Mesendoderm (in vitro differentiated cells): ENCODE measurements around the gene CHD8.
A peak's percentile ranks its signal among the peaks of the same experiment; 100 is the strongest.

ENCODE experiments used
- DNase-seq: peaks from one replicate; pipeline ENCODE4 v3.0.0; 2013
- H2AK5ac ChIP-seq: 2 replicates; pipeline ENCODE4 v1.6.1; 2013; ENCODE audit warnings: low read length, inconsistent platforms
- H2BK120ac ChIP-seq: 2 replicates; pipeline ENCODE4 v1.6.1; 2013; ENCODE audit warnings: low read depth, mild to moderate bottlenecking, low read length, moderate library complexity, mixed read lengths
- H2BK15ac ChIP-seq: replicated peaks from 2 replicates; pipeline ENCODE4 v1.6.1; 2013; ENCODE audit warnings: low read depth, mild to moderate bottlenecking, moderate library complexity
- H2BK5ac ChIP-seq: 2 replicates; pipeline ENCODE4 v1.6.1; 2013; ENCODE audit warnings: low read length, inconsistent platforms
- H3K18ac ChIP-seq: 2 replicates; pipeline ENCODE4 v1.6.1; 2013; ENCODE audit warnings: mild to moderate bottlenecking, low read length, mixed read lengths
- H3K23ac ChIP-seq: one replicate; pipeline ENCODE4 v1.6.1; 2013; ENCODE audit warnings: low read length
- H3K27ac ChIP-seq: 2 replicates; pipeline ENCODE4 v1.5.1; 2013; ENCODE audit warnings: low read depth, mild to moderate bottlenecking, inconsistent platforms, low read length, moderate library complexity
- H3K27me3 ChIP-seq: 2 replicates; pipeline ENCODE4 v1.6.1; 2013; ENCODE audit warnings: low read length, control low read depth, mild to moderate bottlenecking, inconsistent platforms; ENCODE audit not compliant: insufficient read depth, poor library complexity
- H3K36me3 ChIP-seq: 2 replicates; pipeline ENCODE4 v1.6.1; 2013; ENCODE audit warnings: low read length, inconsistent platforms; ENCODE audit not compliant: control insufficient read depth, insufficient read depth
- H3K4ac ChIP-seq: one replicate; pipeline ENCODE4 v1.6.1; 2013; ENCODE audit warnings: low read depth, mild to moderate bottlenecking, low read length, moderate library complexity
- H3K4me1 ChIP-seq: 2 replicates; pipeline ENCODE4 v1.6.1; 2013; ENCODE audit warnings: low read depth, low read length, inconsistent platforms; ENCODE audit not compliant: control insufficient read depth
- H3K4me2 ChIP-seq: 2 replicates; pipeline ENCODE4 v1.6.1; 2013; ENCODE audit warnings: low read length
- H3K4me3 ChIP-seq: 2 replicates; pipeline ENCODE4 v1.5.1; 2013; ENCODE audit warnings: mild to moderate bottlenecking, low read length
- H3K56ac ChIP-seq: one replicate; pipeline ENCODE4 v1.6.1; 2013; ENCODE audit warnings: low read length
- H3K79me1 ChIP-seq: 2 replicates; pipeline ENCODE4 v1.6.1; 2013; ENCODE audit warnings: low read length, inconsistent platforms
- H3K79me2 ChIP-seq: 2 replicates; pipeline ENCODE4 v1.6.1; 2013; ENCODE audit warnings: mild to moderate bottlenecking, low read length; ENCODE audit not compliant: control insufficient read depth, insufficient read depth
- H3K9ac ChIP-seq: 2 replicates; pipeline ENCODE4 v1.6.1; 2013; ENCODE audit warnings: low read length, inconsistent platforms
- H4K5ac ChIP-seq: one replicate; pipeline ENCODE4 v1.6.1; 2013; ENCODE audit warnings: low read length
- H4K8ac ChIP-seq: one replicate; pipeline ENCODE4 v1.6.1; 2013; ENCODE audit warnings: low read depth, mild to moderate bottlenecking, control low read depth, low read length, moderate library complexity
- WGBS: extraction: QIAGEN DNeasy Blood & Tissue Kit; methylation state at CpG from one replicate; pipeline ENCODE4 v1.1.7; 2013; ENCODE audit warnings: low lambda C conversion rate, missing lambda C conversion rate; ENCODE audit not compliant: insufficient coverage; ENCODE audit errors: extremely low coverage; 5-methylcytosine and 5-hydroxymethylcytosine counted together

CHD8 gene

DNA sequence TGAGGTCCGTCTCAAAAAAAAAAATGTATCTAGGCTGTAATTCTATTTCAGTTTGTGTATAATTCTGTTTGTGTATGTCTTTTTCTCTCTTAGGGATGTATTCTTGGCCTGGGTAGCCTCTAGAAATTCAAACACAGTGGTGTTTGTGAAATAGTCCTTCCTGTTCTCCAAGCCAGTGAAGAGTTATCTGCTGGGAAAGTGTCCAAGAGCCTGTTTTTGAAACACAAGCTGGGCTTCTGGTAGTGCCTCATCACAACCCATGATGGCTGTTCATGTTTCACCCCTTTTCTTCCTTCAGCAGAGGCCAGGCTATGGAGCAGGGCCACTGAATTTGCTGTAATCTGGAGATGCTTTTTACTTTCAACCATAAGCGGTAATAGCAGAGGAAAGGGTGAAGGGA is 40.5 kb upstream of the CHD8 start:
- Histone ChIP-seq H3K23ac (no peak overlapping the region), H3K4me2 (no peak overlapping the region), H3K56ac (no peak overlapping the region), H3K36me3 (peaks cover 17% of the 10 kb centered on the region), H3K79me2 (no peaks in the 10 kb centered on the region), H2AK5ac (no peak overlapping the region), H3K4me1 (no peaks in the 10 kb centered on the region), H3K18ac (no peak overlapping the region), H3K4me3 (no peak overlapping the region), H2BK15ac (no peak overlapping the region), H2BK5ac (no peak overlapping the region), H4K5ac (no peak overlapping the region), H3K79me1 (no peaks in the 10 kb centered on the region), H3K27ac (no peak overlapping the region), H4K8ac (no peak overlapping the region), H3K9ac (no peak overlapping the region), H3K27me3 (no peaks in the 10 kb centered on the region), H3K4ac (no peak overlapping the region), H2BK120ac (no peak overlapping the region)
- no CpG with 5 or more reads among the region's 2 CpGs for WGBS
- DNase-seq, result no peak

DNA sequence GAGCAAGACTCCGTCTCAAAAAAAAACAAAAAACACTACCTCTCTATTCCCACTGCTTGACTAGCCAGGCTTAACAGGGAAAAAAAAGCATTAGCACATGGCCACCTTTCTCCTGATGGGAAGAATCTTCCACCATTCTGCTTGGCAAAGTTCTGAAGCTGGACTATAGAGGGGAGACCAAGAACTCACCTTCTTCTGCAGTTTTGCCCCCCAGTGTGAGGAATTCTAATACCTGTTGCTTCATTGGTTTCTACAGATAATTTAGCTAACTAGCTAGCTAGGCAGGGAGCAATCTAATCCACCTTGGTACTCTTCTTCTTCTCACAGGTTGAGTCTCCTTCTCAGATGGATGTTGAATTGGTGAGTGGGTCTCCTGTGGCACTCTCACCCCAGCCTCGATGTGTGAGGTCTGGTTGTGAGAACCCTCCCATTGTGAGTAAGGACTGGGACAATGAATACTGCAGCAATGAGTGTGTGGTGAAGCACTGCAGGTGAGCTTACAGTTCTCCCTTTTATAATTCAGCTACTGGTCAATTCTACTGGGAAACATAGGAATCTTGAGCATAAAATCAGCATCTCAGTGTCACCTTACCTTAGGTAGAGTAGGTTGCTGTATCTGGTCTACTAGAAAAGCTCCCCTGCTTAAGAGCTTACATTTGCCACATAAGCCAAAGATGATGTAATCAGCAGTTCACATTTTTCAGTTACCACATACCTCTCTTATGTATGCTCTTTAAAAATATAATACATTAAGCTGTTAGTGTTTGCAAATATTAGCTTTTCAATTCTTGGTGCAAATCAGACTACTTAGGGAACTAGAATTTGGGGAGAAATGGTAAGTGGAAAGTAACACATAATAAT is 39.2 kb upstream of the CHD8 start:
- Histone ChIP-seq H3K4me2 (no peak overlapping the region), H3K79me2 (no peaks in the 10 kb centered on the region), H3K79me1 (no peaks in the 10 kb centered on the region), H3K23ac (no peak overlapping the region), H2AK5ac (no peak overlapping the region), H3K36me3 (peaks cover 13% of the 10 kb centered on the region), H3K4me1 (no peaks in the 10 kb centered on the region), H3K4ac (no peak overlapping the region), H3K4me3 (no peak overlapping the region), H2BK5ac (no peak overlapping the region), H4K8ac (no peak overlapping the region), H2BK15ac (no peak overlapping the region), H2BK120ac (no peak overlapping the region), H3K27me3 (no peaks in the 10 kb centered on the region), H4K5ac (no peak overlapping the region), H3K27ac (no peak overlapping the region), H3K18ac (no peak overlapping the region), H3K9ac (no peak overlapping the region), H3K56ac (no peak overlapping the region)
- DNase-seq, result peak; percentile 61
- no CpG with 5 or more reads among the region's 2 CpGs for WGBS

DNA sequence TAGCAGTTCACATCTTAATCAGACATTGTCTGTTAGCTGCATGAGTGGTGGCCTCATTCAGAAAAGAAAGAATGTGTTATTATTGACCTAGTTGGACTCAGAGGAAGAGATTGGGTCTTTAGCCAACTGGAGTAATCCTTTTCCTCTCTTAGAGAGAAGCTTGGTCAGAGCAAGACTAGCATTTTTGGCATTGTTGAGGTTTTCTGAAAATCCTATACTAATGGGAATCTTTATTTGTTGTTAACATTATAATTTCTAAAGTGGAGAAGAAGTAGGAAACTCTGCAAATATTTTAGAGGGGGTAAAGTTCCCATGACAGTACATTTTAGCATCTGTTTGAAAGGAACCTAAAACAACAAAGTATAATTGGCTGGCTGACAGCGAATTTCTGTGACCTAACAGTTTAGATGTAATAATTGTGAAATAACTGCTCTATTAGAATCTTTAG is 30.7 kb upstream of the CHD8 start:
- Histone ChIP-seq H2AK5ac (no peak overlapping the region), H2BK15ac (no peak overlapping the region), H3K4me2 (no peak overlapping the region), H4K5ac (no peak overlapping the region), H3K36me3 (no peaks in the 10 kb centered on the region), H4K8ac (no peak overlapping the region), H2BK120ac (no peak overlapping the region), H3K27me3 (no peaks in the 10 kb centered on the region), H3K27ac (no peak overlapping the region), H3K9ac (no peak overlapping the region), H3K79me1 (no peaks in the 10 kb centered on the region), H3K4ac (no peak overlapping the region), H2BK5ac (no peak overlapping the region), H3K79me2 (no peaks in the 10 kb centered on the region), H3K4me3 (no peak overlapping the region), H3K18ac (no peak overlapping the region), H3K56ac (no peak overlapping the region), H3K23ac (no peak overlapping the region), H3K4me1 (no peaks in the 10 kb centered on the region)
- no peak for DNase-seq
- WGBS, result no CpG with 5 or more reads among the region's 1 CpG

DNA sequence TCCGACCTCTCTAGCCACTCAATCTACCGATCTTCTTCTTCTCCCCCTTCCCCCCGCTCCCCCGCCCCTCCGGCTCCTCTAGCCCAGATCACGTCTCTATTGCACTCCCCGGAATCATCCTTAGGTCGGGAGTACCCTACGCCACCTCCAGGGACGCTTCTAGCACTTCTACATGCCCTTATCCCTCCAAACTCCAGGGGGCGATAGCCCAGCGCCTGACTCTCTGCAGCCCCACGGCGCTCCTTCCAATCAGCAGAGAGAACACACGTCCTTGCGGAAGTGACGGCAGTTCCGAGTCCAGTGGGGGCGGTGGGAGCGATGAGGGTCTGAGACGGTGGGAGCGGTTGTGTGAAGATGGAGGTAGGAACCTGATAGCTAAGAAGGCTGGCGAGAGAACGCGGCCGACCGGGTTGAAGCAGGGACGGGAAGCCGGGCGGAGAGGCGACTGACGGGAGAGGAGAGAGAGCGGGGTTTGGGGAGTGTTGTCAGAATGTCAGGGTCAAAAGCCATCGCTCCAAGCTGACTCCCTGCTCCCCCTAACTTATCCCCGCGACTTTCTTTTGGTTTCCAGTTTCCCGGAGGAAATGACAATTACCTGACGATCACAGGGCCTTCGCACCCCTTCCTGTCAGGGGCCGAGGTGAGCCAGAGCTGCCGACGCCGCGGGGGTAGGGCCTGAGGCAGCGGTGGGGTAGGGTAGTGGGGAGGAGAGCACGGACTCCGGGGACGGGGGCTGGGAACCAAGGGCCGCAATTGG is 21.2 kb upstream of the CHD8 start, which contains the start of the genes RAB2B and TOX4:
RAB2B (minus strand) TSS at position 35 of the 757 bp plus-strand sequence. CDS start 87 bp downstream, outside the sequence.
TOX4 (plus strand) TSS at position 271 of the 757 bp plus-strand sequence; CDS start at position 355, 84 bp downstream.
- DNase-seq, result peak; percentile 100
- Histone ChIP-seq H3K9ac (peak within 1 kb of the TSS; percentile 92), H3K79me1 (peaks cover 3% of the 10 kb centered on the region), H3K23ac (no peak within 1 kb of the TSS), H3K18ac (peak within 1 kb of the TSS; percentile 62), H3K36me3 (no peaks in the 10 kb centered on the region), H3K27ac (peak within 1 kb of the TSS; percentile 30), H3K79me2 (peaks cover 12% of the 10 kb centered on the region), H3K4me2 (peak within 1 kb of the TSS; percentile 85), H3K4ac (no peak within 1 kb of the TSS), H4K5ac (no peak within 1 kb of the TSS), H3K4me1 (no peaks in the 10 kb centered on the region), H2BK15ac (no peak within 1 kb of the TSS), H2BK5ac (no peak within 1 kb of the TSS), H3K56ac (peak within 1 kb of the TSS; percentile 95), H4K8ac (no peak within 1 kb of the TSS), H3K27me3 (no peaks in the 10 kb centered on the region), H2AK5ac (no peak within 1 kb of the TSS), H2BK120ac (no peak within 1 kb of the TSS), H3K4me3 (peak within 1 kb of the TSS; percentile 98)
- no CpG with 5 or more reads among the region's 49 CpGs for WGBS

DNA sequence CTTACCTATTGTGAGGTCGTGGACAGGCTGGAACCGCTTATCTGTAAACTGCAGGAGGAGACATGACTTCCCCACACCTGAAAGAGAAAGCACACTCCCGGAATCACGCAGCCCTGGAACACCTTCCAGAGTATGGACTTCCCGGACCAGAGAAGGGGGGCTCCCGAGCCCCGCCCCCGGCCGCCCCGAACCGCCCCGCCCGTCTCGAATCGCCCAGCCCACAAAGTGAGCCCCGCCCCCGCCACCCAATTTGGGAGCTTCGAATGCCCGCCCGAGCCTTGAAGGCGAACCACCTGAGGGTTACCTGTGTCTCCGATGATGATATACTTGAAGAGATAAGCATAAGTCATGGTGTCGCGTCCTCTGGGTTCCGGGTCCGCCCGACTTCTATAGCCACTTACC is 20.6 kb upstream of the CHD8 start:
- peaks cover 12% of the 10 kb centered on the region for H3K79me2 ChIP-seq
- no peaks in the 10 kb centered on the region for H3K4me1 ChIP-seq
- H3K18ac ChIP-seq, result peak overlapping the region; percentile 62
- H4K8ac ChIP-seq, result no peak overlapping the region
- no peak overlapping the region for H4K5ac ChIP-seq
- H2AK5ac ChIP-seq, result no peak overlapping the region
- peak overlapping the region; percentile 91 for H3K4me3 ChIP-seq
- no peak for DNase-seq
- no CpG with 5 or more reads among the region's 27 CpGs for WGBS
- H3K4ac ChIP-seq, result no peak overlapping the region
- peak overlapping the region; percentile 85 for H3K4me2 ChIP-seq
- H3K36me3 ChIP-seq, result no peaks in the 10 kb centered on the region
- no peak overlapping the region for H2BK120ac ChIP-seq
- peaks cover 3% of the 10 kb centered on the region for H3K79me1 ChIP-seq
- no peak overlapping the region for H2BK15ac ChIP-seq
- peak overlapping the region; percentile 92 for H3K9ac ChIP-seq
- H3K27ac ChIP-seq, result no peak overlapping the region
- H3K23ac ChIP-seq, result no peak overlapping the region
- H3K56ac ChIP-seq, result peak overlapping the region; percentile 95
- H2BK5ac ChIP-seq, result no peak overlapping the region
- no peaks in the 10 kb centered on the region for H3K27me3 ChIP-seq
